Heart left ventricle (tissue), 16 donors: ENCODE results near the gene ISY1. TPM values are rescaled to one million over a fixed set of nuclear protein-coding genes. Genes with fewer than 3 reads are reported as not detected.
A peak's percentile ranks its signal among the peaks of the same experiment; 100 is the strongest.
"Not testable (repeated sequence)": the region's sequence is repeated elsewhere in the genome, so short reads cannot be mapped to it uniquely, and the experiment has no call there.

ENCODE experiments used
- ATAC-seq, 4 donors: fragments of 200-7000 bp; cut with Tn5 transposase; one replicate each; pipeline ENCODE4 v1.9.1; 2020 to 2022; ENCODE audit warnings: moderate library complexity in 4 of 4, mild to moderate bottlenecking in 3 of 4, moderate number of reproducible peaks in 1 of 4
- DNase-seq, 5 donors: peaks; one replicate each; pipeline ENCODE4 v3.0.0-alpha.2; 2020
- H3K27ac ChIP-seq, 12 donors: fragments of 200-600 bp; sonication (generic) in 4 of 12; one replicate each; pipeline versions ENCODE4 v1.5.0 to v1.8.0; 2016 to 2022; ENCODE audit warnings: mild to moderate bottlenecking in 2 of 12
- H3K27me3 ChIP-seq, 9 donors: fragments of 200-600 bp; sonication (generic) in 2 of 9; one replicate each; pipeline versions ENCODE4 v1.5.1 to v1.8.0; 2016 to 2022; ENCODE audit warnings: mild to moderate bottlenecking in 3 of 9
- H3K36me3 ChIP-seq, 9 donors: fragments of 200-600 bp; sonication (generic) in 2 of 9; one replicate each; pipeline versions ENCODE4 v1.5.0 to v1.8.0; 2018 to 2022; ENCODE audit warnings: mild to moderate bottlenecking in 2 of 9
- H3K4me1 ChIP-seq, 12 donors: fragments of 200-600 bp; sonication (generic) in 4 of 12; one replicate each; pipeline versions ENCODE4 v1.5.0 to v1.8.0; 2016 to 2022; ENCODE audit warnings: mild to moderate bottlenecking in 3 of 12
- H3K4me3 ChIP-seq, 12 donors: fragments of 200-600 bp; sonication (generic) in 4 of 12; one replicate each; pipeline versions ENCODE4 v1.5.0 to v1.8.0; 2017 to 2022; ENCODE audit warnings: mild to moderate bottlenecking in 9 of 12, moderate library complexity in 4 of 12
- H3K9me3 ChIP-seq, 12 donors: fragments of 200-600 bp; sonication (generic) in 4 of 12; one replicate each; pipeline versions ENCODE4 v1.5.0 to v1.8.0; 2016 to 2022; ENCODE audit warnings: mild to moderate bottlenecking in 1 of 12
- POLR2A ChIP-seq, 2 donors: fragments of 450-650 bp; IDR thresholded peaks; one replicate each; pipeline ENCODE4 v1.6.1; 2017; ENCODE audit warnings: antibody characterized with exemption in 2 of 2, mild to moderate bottlenecking in 2 of 2, moderate library complexity in 2 of 2
- WGBS, 4 donors: extraction: QIAGEN DNeasy Blood & Tissue Kit in 2 of 4; methylation state at CpG; one replicate each; pipeline versions ENCODE4 v1.1.5 to v1.1.7; 2013 to 2018; 5-methylcytosine and 5-hydroxymethylcytosine counted together
- intact Hi-C, 10 donors: fragments of 100-400 bp; cut with DNase I; formaldehyde crosslinking; loops; one replicate each; pipeline versions ENCODE4 v1.11.1 to v1.14.2; 2022
- polyA plus RNA-seq, 2 donors: library from polyadenylated mRNA; stranded (reverse); fragments of 200-250 nt; gene quantifications; one replicate each; pipeline ENCODE4 v1.2.3, GENCODE V29; 2013
- total RNA-seq, 9 donors: library from RNA; depleted of rRNA in 2 of 9; stranded (reverse); fragments of >200 nt in 2 of 9; fragmentation: NEBNext Ultra II Directional in 3 of 9; extraction: Animal tissue kit (Norgen Biotek cat#: 25700) in 3 of 9; gene quantifications; one replicate each; pipeline versions ENCODE4 v1.1.0 to v1.2.4, GENCODE V29; 2016 to 2023
- TF ChIP-seq, protein P1 (sequence below), 12 donors: fragments of 200-600 bp; sonication (generic) in 4 of 12; IDR thresholded peaks; one replicate each; pipeline versions ENCODE4 v1.5.0 to v1.8.0; 2018 to 2022; ENCODE audit warnings: antibody characterized with exemption in 12 of 12, mild to moderate bottlenecking in 5 of 12
- donor health status: ischemic (EF 13 %, LVEDD 7.1; RV severe dilation, severe dysfunction).
- donor health status: healthy with polysubstance abuse.
- donor health status: DM: no; HTN: yes; CAD: no.
- donor health status: DM: no; HTN: no; CAD: no.
- donor health status: ischemic (EF 25% LVEDD 6.9; RV normal size, moderate dysfunction).
- donor health status: ischemic (EF 25% LVEDD 5.7; RV mildly dilated, moderate dysfunction).
- donor health status: healthy.
- donor health status: DM: yes; HTN: yes; CAD: no.
- donor health status: ischemic (EF 35%, LVEDD 5.7; RV mildly dilated, moderate dysfunction).
- donor health status: nonischemic (EF 11% LVEDD 7.7; RV severe dilation, severe dysfunction).
- donor health status: DM: yes; HTN: yes; CAD: no.
- donor health status: PGD.
- donor health status: ischemic (EF 29% LVEDD 5.4; RV normal size, mild dysfunction).
- donor health status: nonischemic (EF 23%, LVEDD 6.1; RV moderate dilation, normal function).

The ISY1 gene
- total and polyA plus RNA-seq, 11 donors, result 14.9 to 31.2 (median 24.5) TPM

DNA sequence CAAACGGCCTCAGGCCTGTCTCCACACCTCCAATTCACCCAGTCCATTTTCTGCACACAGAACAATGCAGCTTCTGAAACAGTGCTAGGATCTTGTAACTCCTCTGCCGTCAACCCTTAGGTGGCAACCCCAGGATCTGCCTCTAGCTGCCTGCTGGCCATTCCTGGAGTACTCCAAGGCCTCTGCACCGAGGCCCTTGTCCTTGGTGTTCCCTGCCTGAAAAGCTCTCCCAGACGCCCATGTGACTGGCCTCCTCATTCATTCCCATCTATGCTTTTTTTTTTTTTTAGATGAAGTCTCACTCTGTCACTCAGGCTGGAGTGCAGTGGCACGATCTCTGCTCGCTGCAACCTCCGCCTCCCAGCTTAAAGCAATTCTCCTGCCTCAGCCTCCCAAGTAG, 57.6 kb downstream of the ISY1 start:
- no peak for ATAC-seq
- Histone ChIP-seq H3K4me1 (peaks cover 0 to 33% (median 12%) of the 10 kb centered on the region in 12 donors), H3K27me3 (no peaks in the 10 kb centered on the region), H3K27ac (no peak overlapping the region), H3K4me3 (no peak overlapping the region), H3K36me3 (peaks cover 0 to 33% (median 3%) of the 10 kb centered on the region in 9 donors), H3K9me3 (no peaks in the 10 kb centered on the region)
- no peak for TF ChIP-seq POLR2A (IDR thresholded peaks at IDR 0.05)
- TF ChIP-seq, protein P1, sequence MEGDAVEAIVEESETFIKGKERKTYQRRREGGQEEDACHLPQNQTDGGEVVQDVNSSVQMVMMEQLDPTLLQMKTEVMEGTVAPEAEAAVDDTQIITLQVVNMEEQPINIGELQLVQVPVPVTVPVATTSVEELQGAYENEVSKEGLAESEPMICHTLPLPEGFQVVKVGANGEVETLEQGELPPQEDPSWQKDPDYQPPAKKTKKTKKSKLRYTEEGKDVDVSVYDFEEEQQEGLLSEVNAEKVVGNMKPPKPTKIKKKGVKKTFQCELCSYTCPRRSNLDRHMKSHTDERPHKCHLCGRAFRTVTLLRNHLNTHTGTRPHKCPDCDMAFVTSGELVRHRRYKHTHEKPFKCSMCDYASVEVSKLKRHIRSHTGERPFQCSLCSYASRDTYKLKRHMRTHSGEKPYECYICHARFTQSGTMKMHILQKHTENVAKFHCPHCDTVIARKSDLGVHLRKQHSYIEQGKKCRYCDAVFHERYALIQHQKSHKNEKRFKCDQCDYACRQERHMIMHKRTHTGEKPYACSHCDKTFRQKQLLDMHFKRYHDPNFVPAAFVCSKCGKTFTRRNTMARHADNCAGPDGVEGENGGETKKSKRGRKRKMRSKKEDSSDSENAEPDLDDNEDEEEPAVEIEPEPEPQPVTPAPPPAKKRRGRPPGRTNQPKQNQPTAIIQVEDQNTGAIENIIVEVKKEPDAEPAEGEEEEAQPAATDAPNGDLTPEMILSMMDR (IDR thresholded peaks at IDR 0.05), result no peak
- 90 to 94% (median 93%) methylated on average over 7 of the region's 7 CpGs for WGBS, 4 donors
- intact Hi-C loops, result loop anchor here in 1 of 10 donors (5.0 kb wide), 1 partner anchor 131 kb away; no protein-coding TSS in a partner anchor
- DNase-seq, result no peak

DNA sequence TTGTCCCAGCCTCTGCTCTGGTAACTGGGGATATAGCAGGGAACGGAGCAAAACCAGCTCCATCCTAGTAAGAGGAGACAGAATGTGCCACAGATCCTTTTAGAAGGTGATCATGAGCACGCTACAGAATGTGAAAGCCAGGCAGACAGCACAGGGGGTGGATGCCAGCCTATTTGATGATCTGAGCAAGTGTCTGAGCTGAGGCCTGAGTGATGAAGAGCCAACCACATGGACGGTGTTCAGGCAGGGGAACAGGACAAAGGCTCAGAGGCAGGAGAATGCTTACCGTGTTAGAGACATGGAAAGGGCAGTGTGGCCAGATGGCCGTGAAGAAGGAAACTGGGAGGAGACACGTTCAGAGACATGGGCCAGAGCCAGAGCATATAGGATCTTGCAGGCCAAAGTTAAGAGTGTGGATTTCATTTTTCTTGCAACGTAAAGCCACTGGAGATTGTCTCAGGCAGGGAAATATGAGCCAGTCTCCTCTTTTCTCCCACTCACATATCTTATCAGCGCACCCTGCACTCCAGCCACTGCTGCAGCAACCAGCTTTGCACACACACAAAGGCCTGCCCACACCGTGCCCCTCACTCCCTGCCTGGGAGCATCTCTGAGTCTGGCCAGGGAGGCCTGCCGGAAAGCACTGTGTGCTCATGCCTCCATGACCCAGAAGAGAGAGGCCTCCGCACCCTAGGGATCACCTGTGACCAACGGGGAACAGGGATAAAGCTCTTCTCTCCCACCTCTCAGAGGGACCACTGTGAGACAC, 59.3 kb downstream of the ISY1 start:
- DNase-seq (peak in 1 of 5 donors; percentile 34), ATAC-seq (peak; percentile 61 to 77 (median 66))
- no peak overlapping the region for H3K4me3 ChIP-seq
- peaks cover 0 to 29% (median 12%) of the 10 kb centered on the region in 12 donors for H3K4me1 ChIP-seq
- 52 to 58% (median 55%) methylated on average over 12 of the region's 12 CpGs for WGBS, 4 donors
- peaks cover 0 to 17% (median 0%) of the 10 kb centered on the region in 9 donors for H3K36me3 ChIP-seq
- H3K9me3 ChIP-seq, result no peaks in the 10 kb centered on the region
- H3K27me3 ChIP-seq, result no peaks in the 10 kb centered on the region
- intact Hi-C loops, result loop anchor here in 1 of 10 donors (5.0 kb wide), 1 partner anchor 129 kb away; no protein-coding TSS in a partner anchor
- H3K27ac ChIP-seq, result no peak overlapping the region
- no peak for TF ChIP-seq POLR2A (IDR thresholded peaks at IDR 0.05)
- TF ChIP-seq, protein P1 (IDR thresholded peaks at IDR 0.05), result no peak

DNA sequence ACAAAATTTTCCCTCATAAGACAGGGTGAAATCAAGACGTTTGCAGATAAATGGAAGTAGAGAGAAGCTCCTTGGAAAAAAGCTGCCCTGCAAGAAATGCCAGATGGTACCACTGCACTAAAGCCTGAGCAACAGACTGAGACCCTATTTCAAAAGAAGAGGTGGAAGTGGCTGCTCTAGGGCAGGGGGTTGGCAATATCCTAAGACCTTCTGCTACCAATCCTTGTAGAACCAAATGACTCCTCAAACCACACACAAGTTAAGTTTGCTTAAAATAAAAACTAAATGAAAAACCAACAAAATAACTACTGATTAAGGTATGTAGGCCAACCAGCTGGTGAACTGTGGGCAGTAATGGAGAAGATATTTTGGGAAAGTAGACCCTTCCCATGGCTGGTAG, 60.6 kb downstream of the ISY1 start:
- no peak for ATAC-seq

DNA sequence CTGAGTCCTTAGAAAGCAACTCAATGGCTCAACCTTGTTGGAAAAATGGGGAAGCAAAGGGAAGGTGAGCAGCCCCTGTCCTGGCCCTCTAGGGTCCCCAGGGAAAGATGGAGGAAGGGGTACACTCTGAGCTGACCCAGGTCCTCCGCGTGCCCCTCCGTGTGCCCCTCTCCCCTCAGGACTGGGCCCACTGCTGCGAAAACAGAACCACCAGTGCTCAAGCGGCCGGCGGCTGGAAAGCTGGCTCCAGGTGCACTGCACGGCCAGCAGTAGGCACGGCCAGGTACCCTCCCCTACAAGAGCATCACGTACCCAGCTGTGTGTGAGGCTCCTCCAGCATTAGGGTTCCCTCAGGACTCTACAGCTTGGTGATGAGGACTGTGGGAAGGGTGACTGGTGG, 65.6 kb downstream of the ISY1 start:
- Histone ChIP-seq H3K4me1 (peaks cover 0 to 3% (median 0%) of the 10 kb centered on the region in 12 donors), H3K9me3 (no peaks in the 10 kb centered on the region), H3K27me3 (no peaks in the 10 kb centered on the region), H3K36me3 (peaks cover 0 to 51% (median 35%) of the 10 kb centered on the region in 9 donors), H3K4me3 (no peak overlapping the region), H3K27ac (no peak overlapping the region)
- intact Hi-C loops, result no loop called here
- 95 to 98% (median 97%) methylated on average over 6 to 10 of the region's 10 CpGs for WGBS, 4 donors
- TF ChIP-seq, protein P1 (IDR thresholded peaks at IDR 0.05), result no peak
- TF ChIP-seq POLR2A (IDR thresholded peaks at IDR 0.05), result no peak
- DNase-seq (no peak), ATAC-seq (no peak)

More for the DNA sequence above, 60.6 kb downstream of the ISY1 start:
- no peak for TF ChIP-seq POLR2A (IDR thresholded peaks at IDR 0.05)
- TF ChIP-seq, protein P1 (IDR thresholded peaks at IDR 0.05), result no peak
- Histone ChIP-seq H3K4me3 (no peak overlapping the region), H3K27ac (no peak overlapping the region), H3K4me1 (peaks cover 0 to 20% (median 6%) of the 10 kb centered on the region in 12 donors), H3K27me3 (no peaks in the 10 kb centered on the region), H3K9me3 (no peaks in the 10 kb centered on the region), H3K36me3 (peaks cover 0 to 16% (median 0%) of the 10 kb centered on the region in 9 donors)
- intact Hi-C loops, result loop anchor here in 1 of 10 donors (5.0 kb wide), 1 partner anchor 128 kb away; no protein-coding TSS in a partner anchor
- no peak for DNase-seq
- WGBS, 4 donors, result 75 to 88% (median 80%) methylated on average over 1 of the region's 1 CpG

DNA sequence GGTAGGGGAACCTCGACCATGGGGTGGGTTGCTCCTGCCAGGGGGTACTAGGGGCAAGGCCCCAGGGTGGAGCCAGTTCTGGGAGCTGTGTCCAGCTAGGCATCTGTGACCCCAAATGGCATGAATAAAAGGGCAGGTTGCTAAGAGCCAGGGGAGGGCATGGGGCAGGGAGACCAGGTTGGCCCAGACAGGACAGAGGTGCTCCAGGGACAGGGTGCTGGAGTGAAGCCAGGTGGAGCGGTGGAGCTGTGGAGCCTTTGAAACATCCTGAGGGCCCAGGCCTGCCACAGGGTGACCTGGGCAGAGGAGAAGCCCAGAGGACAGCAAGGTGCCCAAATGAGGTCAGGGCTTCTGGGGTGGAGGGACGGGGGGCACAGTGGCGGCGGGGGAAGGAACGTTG, 72.6 kb downstream of the ISY1 start:
- peaks cover 0 to 22% (median 20%) of the 10 kb centered on the region in 9 donors for H3K36me3 ChIP-seq
- intact Hi-C loops, result loop anchor here in 5 of 10 donors (5.0 to 10.0 kb wide), 3 partner anchors 36 to 116 kb away; no protein-coding TSS in a partner anchor
- not testable (repeated sequence) for H3K27me3 ChIP-seq, H3K9me3 ChIP-seq, H3K4me3 ChIP-seq, DNase-seq, H3K27ac ChIP-seq
- peaks cover 0 to 12% (median 7%) of the 10 kb centered on the region in 12 donors for H3K4me1 ChIP-seq
- no CpG with 5 or more reads among the region's 6 CpGs for WGBS, 4 donors
- peak; percentile 30 to 38 (median 32) for ATAC-seq

DNA sequence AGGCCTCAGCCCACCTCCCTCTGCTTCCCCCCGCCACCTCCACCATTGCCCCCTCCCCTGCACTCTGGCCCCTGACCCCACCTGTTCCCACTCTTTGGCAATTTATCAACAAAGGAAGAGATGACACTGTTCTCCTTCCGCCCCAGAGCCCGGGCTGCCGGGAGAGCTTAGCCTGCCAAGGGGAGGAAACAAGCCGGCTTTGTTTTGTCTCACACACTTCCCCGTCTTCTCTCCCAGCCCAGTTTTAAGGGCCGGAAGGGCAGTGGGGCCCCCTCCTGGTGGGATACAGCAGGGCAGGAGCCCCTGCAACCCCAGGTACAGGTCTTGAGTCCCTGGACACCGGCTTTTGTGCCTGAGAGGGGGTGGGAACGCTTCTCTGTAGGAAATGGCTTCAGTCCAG, 73.0 kb downstream of the ISY1 start:
- not testable (repeated sequence) for H3K9me3 ChIP-seq, H3K4me3 ChIP-seq, H3K27me3 ChIP-seq
- Histone ChIP-seq H3K4me1 (peaks cover 0 to 12% (median 7%) of the 10 kb centered on the region in 12 donors), H3K27ac (peak overlapping the region in 6 of 12 donors; percentile 44 to 92 (median 78)), H3K36me3 (peaks cover 0 to 18% (median 16%) of the 10 kb centered on the region in 9 donors)
- peak in 4 of 5 donors; percentile 55 to 63 (median 60) for DNase-seq
- peak; percentile 87 to 95 (median 90) for ATAC-seq
- WGBS, 4 donors, result 10% methylated on average over 6 to 7 of the region's 9 CpGs; no CpG with 5 or more reads in 2 of the 4 donors
- intact Hi-C loops, result loop anchor here in 6 of 10 donors (1.0 to 10.0 kb wide), 4 partner anchors 36 to 118 kb away; no protein-coding TSS in a partner anchor
